Measurements from ENCODE around the gene RALY.
"Not testable (repeated sequence)": the region's sequence is repeated elsewhere in the genome, so short reads cannot be mapped to it uniquely, and the experiment has no call there.

Gene RALY

GRCh38 chr20:34111702-34112599 is 118.2 kb downstream of the RALY start, which contains the start of gene EIF2S2:
Gene EIF2S2 (minus strand): TSS chr20:34112243. CDS start chr20:34112110, 133 bp downstream.
- DNase-seq, result peak; percentile 97

GRCh38 chr20:34112600-34113101 is 118.9 kb downstream of the RALY start:
- no peak for DNase-seq

DNA sequence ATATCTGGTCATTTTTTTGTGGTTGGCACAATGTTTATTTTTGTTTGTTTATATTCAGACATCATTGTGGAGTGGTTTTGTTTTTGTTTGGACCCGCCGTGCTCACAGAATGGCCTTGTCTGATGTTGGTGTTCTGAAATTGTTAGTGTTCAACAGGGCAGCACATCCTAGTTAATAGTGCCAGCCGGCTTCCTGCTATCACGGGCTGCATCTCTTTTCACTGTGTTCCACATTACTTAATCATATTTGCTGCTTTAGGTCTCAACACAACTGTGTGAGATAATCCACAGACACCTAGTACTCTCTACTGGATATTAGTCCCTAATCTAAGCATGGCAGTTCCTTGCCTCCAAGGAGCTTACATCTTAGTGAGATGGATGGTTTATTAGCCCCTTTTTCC is 121.1 kb downstream of the RALY start:
- DNase-seq, result no peak

GRCh38 chr20:34115232-34115631 is 121.5 kb downstream of the RALY start:
- DNase-seq, result no peak

DNA sequence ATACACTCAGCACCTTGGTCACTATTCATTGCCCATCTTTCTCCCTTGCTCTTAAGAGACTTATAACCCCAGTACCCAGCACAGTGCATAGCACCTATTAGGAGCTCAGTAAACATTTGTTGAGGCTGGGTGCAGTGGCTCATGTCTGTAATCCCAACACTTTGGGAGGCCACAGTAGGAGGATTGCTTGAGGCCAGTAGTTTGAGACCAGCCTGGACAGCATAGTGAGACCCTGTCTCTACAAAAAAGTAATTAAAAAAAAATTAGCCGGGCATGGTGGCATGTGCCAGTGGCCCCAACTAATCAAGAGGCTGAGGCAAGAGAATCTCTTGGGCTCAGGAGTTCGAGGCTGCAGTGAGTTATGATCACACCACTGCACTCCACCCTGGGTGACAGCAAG is 126.5 kb downstream of the RALY start:
- DNase-seq, result no peak

- no peak for DNase-seq
These were observed 128.7 kb downstream of the RALY start for GRCh38 chr20:34122274-34122980.

DNA sequence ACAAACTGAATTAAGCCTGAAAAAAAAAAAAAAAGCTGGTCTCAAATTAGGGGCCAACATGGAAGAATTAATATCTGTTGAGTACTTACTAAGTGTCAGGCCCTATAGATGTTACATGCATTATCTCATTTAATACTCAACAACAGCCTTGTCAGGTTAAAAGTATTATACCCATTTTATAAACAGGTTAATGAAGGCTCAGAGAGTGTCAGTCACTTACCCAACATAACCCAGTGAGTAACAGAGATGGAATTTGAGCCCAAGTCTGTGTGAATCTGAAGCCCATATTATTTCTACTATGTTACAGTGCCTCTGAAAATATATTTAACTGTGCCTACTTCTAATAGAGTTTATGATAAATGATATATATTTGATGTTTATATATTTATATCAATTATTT is 129.6 kb downstream of the RALY start:
- no peak for DNase-seq

DNA sequence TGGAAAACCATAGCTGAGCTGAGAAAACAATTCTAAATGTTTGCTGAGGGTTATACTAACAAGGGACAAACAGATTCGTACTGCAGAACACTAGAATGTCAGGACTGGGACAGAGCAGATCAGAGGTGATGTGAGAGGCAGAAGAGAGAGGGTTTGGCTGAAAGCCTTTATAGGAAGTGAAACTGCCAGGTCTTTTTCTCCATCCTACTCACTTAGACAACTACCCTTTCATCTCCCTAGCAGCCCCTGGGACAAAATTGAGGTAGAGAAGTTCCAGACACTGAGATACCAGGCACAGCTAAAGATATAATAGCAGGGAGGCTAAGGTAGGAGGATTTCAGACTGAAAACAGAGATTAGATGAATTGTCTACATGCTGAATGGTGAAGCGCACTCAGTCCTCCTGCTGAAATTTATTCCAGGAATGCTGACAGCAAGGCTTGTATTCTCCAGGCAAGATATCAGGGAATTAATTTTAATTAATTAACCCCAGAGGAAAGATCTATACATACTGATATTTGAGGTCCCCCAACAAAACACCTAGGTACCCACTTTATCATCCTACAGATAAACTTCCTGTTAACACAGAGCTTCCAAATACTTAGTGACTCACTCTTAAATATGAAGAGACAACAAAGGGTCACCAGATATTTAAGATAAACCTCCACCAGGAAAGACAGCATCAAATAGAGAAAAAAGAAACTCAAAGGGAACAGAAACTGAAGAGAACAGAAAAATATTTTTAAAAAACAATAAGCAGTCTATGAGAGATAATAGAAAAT is 130.9 kb downstream of the RALY start:
- no peak for DNase-seq

- DNase-seq, result no peak
These were observed 134.1 kb downstream of the RALY start for GRCh38 chr20:34127792-34128191.

DNA sequence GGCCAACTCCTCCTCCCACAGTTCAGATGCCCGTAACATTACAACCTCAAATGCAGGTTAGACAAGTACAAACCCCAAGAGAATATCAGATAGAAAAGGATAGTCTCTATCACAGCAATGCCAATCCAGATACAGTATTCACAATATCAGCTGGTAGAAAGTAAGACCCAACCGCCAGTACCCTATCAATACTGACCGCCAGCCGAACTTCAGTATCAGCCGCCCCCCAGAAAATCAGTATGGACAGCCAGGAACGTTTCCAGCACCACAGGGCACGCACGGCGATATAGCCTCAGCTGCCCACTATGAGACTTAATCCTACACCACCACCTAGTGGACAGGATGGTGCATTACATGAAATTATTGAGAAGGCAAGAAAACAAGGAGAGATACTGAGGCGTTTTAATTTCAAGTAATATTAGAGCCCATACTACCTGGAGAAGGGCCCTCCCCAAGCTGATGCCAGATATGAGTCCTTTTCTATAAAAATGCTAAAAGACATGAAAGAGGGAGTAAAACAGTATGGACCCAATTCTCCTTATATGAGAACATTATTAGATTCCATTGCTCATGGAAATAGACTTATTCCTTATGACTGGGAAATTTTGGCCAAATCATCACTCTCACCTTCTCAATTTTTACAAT is 135.9 kb downstream of the RALY start:
- DNase-seq, result peak; percentile 37

DNA sequence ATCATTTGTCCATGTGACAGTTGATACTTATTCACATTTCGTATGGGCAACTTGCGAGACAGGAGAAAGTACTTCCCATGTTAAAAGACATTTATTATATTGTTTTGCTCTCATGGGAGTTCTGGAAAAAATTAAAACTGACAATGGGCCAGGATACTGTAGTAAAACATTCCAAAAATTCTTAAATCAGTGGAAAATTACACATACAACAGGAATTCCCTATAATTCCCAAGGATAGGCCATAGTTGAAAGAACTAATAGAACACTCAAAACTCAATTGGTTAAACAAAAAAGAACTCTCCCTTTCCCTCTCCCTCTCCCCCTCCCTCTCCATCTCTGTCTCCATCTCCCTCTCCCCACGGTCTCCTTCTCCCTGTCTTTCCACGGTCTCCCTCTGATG is 137.8 kb downstream of the RALY start:
- DNase-seq, result no peak

GRCh38 chr20:34132491-34132890 is 138.8 kb downstream of the RALY start:
- not testable (repeated sequence) for DNase-seq

GRCh38 chr20:34132943-34133342 is 139.2 kb downstream of the RALY start:
- not testable (repeated sequence) for DNase-seq

GRCh38 chr20:34133365-34133860 is 139.7 kb downstream of the RALY start:
- not testable (repeated sequence) for DNase-seq
